Adrenal gland (tissue), 12 donors: ENCODE results near the gene EIPR1. TPM values are rescaled to one million over a fixed set of nuclear protein-coding genes. Genes with fewer than 3 reads are reported as not detected.
A peak's percentile ranks its signal among the peaks of the same experiment; 100 is the strongest.

Source experiments
- DNase-seq, 7 donors: peaks; one replicate each; pipeline ENCODE4 v3.0.0-alpha.2; 2019 to 2020
- H3K27ac ChIP-seq, 5 donors: fragments of 200-600 bp; sonication (generic) in 4 of 5; 1 replicate in 3 of 5; 2 replicates in 2 of 5; pipeline versions ENCODE4 v1.5.1 to v1.8.0; 2016 to 2020; ENCODE audit warnings: mild to moderate bottlenecking in 1 of 5
- H3K27me3 ChIP-seq: fragments of 200-600 bp; 2 replicates; pipeline ENCODE4 v1.8.0; 2021
- H3K36me3 ChIP-seq, 2 donors: fragments of 200-600 bp; replicated peaks in 1 of 2; 1 replicate in 1 of 2; 2 replicates in 1 of 2; pipeline versions ENCODE4 v1.5.1 to v1.8.0; 2018 to 2022
- H3K4me1 ChIP-seq, 2 donors: fragments of 200-600 bp; replicated peaks in 1 of 2; 1 replicate in 1 of 2; 2 replicates in 1 of 2; pipeline versions ENCODE4 v1.5.1 to v1.8.0; 2018 to 2021
- H3K4me3 ChIP-seq, 4 donors: fragments of 200-600 bp; sonication (generic) in 3 of 4; one replicate each; pipeline ENCODE4 v1.5.1; 2016 to 2018
- H3K9me3 ChIP-seq, 3 donors: fragments of 200-600 bp; sonication (generic) in 1 of 3; replicated peaks in 1 of 3; 1 replicate in 2 of 3; 2 replicates in 1 of 3; pipeline versions ENCODE4 v1.5.1 to v1.8.0; 2016 to 2021
- CTCF ChIP-seq, 6 experiments: fragments of 450-650 bp in 4 of 6; fragments of 200-600 bp in 2 of 6; sonication (generic) in 1 of 6; IDR thresholded peaks; 1 replicate in 5 of 6; 2 replicates in 1 of 6; pipeline versions ENCODE4 v1.5.1 to v1.8.0; 2016 to 2021; ENCODE audit warnings: antibody characterized with exemption in 6 of 6, mild to moderate bottlenecking in 2 of 6, moderate library complexity in 1 of 6
- POLR2A ChIP-seq, 2 donors: fragments of 450-650 bp; IDR thresholded peaks; one replicate each; pipeline ENCODE4 v1.6.1; 2017; ENCODE audit warnings: antibody characterized with exemption in 2 of 2, mild to moderate bottlenecking in 2 of 2, moderate library complexity in 1 of 2
- WGBS, 4 donors: extraction: QIAGEN DNeasy Blood & Tissue Kit in 2 of 4; methylation state at CpG; one replicate each; pipeline versions ENCODE4 v1.1.5 to v1.1.7; 2013 to 2017; 5-methylcytosine and 5-hydroxymethylcytosine counted together
- intact Hi-C, 2 donors: fragments of 100-400 bp; cut with DNase I; formaldehyde crosslinking; loops; one replicate each; pipeline versions ENCODE4 v1.14.1 to v1.15.0; 2022 to 2023
- polyA plus RNA-seq, 3 donors: library from polyadenylated mRNA; stranded (reverse); fragments of 200-250 nt in 2 of 3; fragments of 350-450 nt in 1 of 3; fragmentation: Illumina TruSeq in 1 of 3; extraction: RNeasy Lipid Tissue Mini Kit (QIAGEN cat#74804) in 1 of 3; gene quantifications; one replicate each; pipeline ENCODE4 v1.2.3, GENCODE V29; 2013 to 2014
- total RNA-seq, 9 donors: library from RNA; depleted of rRNA in 4 of 9; stranded (reverse); fragments of >200 nt in 4 of 9; fragments of 120-200 nt in 1 of 9; fragmentation: NEBNext Ultra II Directional in 1 of 9; extraction: Animal tissue kit (Norgen Biotek cat#: 25700) in 1 of 9; gene quantifications; one replicate each; pipeline versions ENCODE4 v1.1.0 to v1.2.4, GENCODE V29; 2013 to 2023
- donor health status: healthy with polysubstance abuse.
- donor health status: Bipolar disorder and iron deficiency.
- donor health status: DM: yes; HTN: yes; CAD: no.
- donor health status: DM: no; HTN: no; CAD: no.
- donor health status: DM: no; HTN: no; CAD: no.
- donor health status: DM: yes; HTN: yes; CAD: no.

EIPR1 gene
- total and polyA plus RNA-seq, 12 donors, result 10.3 to 37.9 (median 28.5) TPM

GRCh38 chr2:3268705-3269029 lies 109.0 kb downstream of the EIPR1 start:
- H3K4me1 ChIP-seq, result peaks cover 0 to 7% of the 10 kb centered on the region in 2 donors
- H3K9me3 ChIP-seq, result no peaks in the 10 kb centered on the region
- no peaks in the 10 kb centered on the region for H3K27me3 ChIP-seq
- 94 to 100% (median 96%) methylated on average over 5 to 6 of the region's 6 CpGs for WGBS, 4 donors
- no peak for DNase-seq
- TF ChIP-seq POLR2A (IDR thresholded peaks at IDR 0.05) (no peak), CTCF (IDR thresholded peaks at IDR 0.05) (no peak)
- H3K4me3 ChIP-seq, result no peak overlapping the region
- H3K27ac ChIP-seq, result no peak overlapping the region
- intact Hi-C loops, result no loop called here
- no peaks in the 10 kb centered on the region for H3K36me3 ChIP-seq

- Histone ChIP-seq H3K4me1 (peaks cover 0 to 7% of the 10 kb centered on the region in 2 donors), H3K27ac (no peak overlapping the region), H3K4me3 (no peak overlapping the region), H3K36me3 (no peaks in the 10 kb centered on the region), H3K27me3 (no peaks in the 10 kb centered on the region), H3K9me3 (no peaks in the 10 kb centered on the region)
- WGBS, 4 donors, result 95 to 97% (median 96%) methylated on average over 14 to 20 of the region's 20 CpGs
- intact Hi-C loops, result no loop called here
- DNase-seq, result peak in 1 of 7 donors; percentile 42
- TF ChIP-seq CTCF (IDR thresholded peaks at IDR 0.05) (no peak), POLR2A (IDR thresholded peaks at IDR 0.05) (no peak)
Measured at GRCh38 chr2:3267869-3268704, 109.5 kb downstream of the EIPR1 start.

GRCh38 chr2:3266925-3267867 lies 110.4 kb downstream of the EIPR1 start:
- Histone ChIP-seq H3K4me3 (no peak overlapping the region), H3K4me1 (peaks cover 0 to 7% of the 10 kb centered on the region in 2 donors), H3K27me3 (no peaks in the 10 kb centered on the region), H3K36me3 (no peaks in the 10 kb centered on the region), H3K27ac (no peak overlapping the region), H3K9me3 (no peaks in the 10 kb centered on the region)
- intact Hi-C loops, result no loop called here
- DNase-seq, result no peak
- TF ChIP-seq CTCF (IDR thresholded peaks at IDR 0.05), result no peak
- TF ChIP-seq POLR2A (IDR thresholded peaks at IDR 0.05), result no peak
- WGBS, 4 donors, result 84 to 95% (median 90%) methylated on average over 7 to 15 of the region's 15 CpGs
